ENCODE measurements around the gene FIBCD1.

The FIBCD1 gene

GRCh38 chr9:130872912-130873503 lies 66.0 kb downstream of the FIBCD1 start:
- DNase-seq, result no peak

DNA sequence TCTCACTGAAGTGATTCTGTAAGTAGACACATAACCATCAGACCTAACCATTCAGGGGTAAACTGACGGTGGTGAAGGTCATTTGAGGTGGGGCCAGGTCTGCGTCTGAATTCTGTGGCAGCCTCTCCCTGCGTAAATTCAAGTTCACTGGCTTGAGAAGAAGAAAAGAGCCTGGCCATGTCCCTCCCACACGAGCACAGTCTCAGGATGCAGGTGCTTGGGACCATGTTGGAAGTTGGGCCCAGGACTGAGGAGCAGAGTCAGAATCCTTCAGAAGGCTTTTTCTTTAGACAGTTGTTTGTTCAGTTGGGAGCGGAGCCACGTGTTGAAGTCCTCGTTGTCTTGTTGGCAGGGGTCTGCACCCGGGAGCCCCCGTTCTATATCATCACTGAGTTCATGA lies 66.5 kb downstream of the FIBCD1 start:
- DNase-seq, result no peak

DNA sequence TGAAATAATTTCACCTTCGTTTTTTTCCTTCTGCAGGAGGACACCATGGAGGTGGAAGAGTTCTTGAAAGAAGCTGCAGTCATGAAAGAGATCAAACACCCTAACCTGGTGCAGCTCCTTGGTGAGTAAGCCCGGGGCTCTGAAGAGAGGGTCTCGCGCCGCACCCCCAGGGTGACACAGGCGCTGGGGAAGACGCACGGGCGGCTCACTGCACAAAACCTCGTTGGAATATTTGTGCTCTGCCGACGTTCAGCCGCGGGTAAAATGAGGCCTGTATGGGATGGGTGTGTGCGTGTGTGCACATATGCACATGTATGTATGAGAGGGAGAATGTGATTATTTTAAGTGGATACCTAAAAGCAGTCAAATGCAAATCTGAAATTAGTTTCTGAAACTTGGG lies 67.0 kb downstream of the FIBCD1 start:
- no peak for DNase-seq

DNA sequence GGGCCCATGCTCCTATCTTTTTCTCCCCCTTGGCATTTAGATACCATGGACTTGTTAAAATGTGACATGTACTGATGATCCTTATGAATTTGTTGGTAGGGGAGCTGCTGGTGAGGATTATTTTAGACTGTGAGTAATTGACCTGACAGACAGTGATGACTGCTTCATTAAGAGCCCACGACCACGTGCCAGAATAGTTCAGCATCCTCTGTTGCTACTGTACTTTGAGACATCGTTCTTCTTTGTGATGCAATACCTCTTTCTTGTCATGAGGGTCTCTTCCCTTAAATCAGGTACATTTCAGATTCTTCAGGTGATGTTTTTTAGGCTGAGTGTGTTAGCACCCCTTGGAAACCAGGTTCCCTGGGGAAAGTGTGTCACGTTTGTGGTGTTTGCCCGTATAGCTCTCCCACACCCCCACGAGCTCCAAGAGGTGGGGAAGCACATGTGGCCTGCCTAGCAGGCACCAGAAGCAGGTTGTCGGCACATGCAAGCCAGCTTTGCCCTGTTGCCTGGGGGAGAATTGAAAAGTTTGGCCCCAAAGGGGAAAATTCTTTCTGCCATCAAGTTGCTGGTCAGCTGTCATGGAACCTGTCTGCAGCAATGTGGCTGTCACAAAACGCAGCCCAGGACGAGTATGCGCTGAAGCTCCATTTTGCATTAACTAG lies 67.5 kb downstream of the FIBCD1 start:
- no peak for DNase-seq

DNA sequence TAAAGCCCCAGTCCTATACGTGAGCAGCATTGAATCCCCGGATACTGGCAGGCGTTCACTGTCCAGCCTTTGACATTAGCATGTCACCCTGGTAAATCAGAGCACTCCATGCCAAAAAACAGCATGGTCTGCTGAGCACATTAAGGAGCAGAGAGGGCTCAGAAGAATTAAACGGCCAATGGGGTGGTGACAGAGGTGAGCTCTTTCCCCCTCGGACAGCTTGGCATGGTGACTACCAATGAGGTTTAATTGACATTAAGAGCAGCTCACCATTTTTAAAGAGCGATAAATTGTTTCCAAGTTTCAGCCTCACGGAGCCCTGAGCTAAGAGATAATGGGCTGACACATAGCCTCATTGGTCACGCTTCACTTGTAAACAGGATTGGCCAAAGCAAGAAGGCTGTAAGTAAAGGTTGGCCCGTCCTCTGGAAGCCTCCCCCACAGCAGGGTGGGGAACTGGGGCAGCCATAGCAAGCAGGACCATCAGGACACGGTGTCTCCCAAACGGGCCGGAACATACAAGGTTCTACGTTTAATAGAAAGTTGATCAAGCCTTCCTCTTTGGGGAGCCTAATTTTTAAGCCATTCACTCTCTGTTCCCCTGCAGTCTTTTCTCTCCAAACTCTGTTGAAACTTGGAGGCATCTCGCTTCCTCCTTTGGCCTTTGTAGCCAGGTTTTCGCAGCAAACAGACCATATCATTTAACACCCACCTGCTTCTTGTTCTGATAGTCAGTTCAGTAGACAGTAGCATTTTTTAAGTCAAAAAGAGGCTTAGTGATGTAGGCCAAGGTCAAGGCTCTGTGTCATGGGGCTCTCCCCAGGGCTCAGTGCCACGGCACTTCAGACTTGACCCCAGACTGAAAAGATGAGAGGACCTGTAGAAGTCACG lies 68.3 kb downstream of the FIBCD1 start:
- DNase-seq, result no peak

- no peak for DNase-seq
Measured at GRCh38 chr9:130869250-130869649, 69.8 kb downstream of the FIBCD1 start.

DNA sequence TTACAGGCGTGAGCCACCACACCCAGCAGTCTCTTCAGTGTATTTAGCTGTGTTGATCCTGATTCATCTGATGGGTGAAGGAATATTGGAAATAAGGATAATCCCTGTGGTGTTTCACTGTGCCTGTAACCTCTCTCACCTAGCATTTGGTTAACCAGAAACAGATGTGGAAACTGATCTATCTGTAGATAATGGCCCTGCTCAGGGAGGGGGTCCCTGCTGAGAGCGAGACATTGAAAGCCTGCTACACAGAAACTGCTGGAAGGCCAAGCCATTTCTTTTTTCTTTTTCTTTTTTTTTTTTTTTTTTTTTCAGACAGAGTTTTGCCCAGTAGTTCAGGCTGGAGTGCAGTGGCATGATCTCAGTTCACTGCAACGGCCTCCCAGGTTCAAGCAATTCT lies 70.8 kb downstream of the FIBCD1 start:
- DNase-seq, result no peak

- DNase-seq, result no peak
Measured at GRCh38 chr9:130867556-130867955, 71.5 kb downstream of the FIBCD1 start.

- DNase-seq, result peak; percentile 23
Measured at GRCh38 chr9:130866474-130866965, 72.5 kb downstream of the FIBCD1 start.

- DNase-seq, result no peak
Measured at GRCh38 chr9:130865921-130866320, 73.1 kb downstream of the FIBCD1 start.

DNA sequence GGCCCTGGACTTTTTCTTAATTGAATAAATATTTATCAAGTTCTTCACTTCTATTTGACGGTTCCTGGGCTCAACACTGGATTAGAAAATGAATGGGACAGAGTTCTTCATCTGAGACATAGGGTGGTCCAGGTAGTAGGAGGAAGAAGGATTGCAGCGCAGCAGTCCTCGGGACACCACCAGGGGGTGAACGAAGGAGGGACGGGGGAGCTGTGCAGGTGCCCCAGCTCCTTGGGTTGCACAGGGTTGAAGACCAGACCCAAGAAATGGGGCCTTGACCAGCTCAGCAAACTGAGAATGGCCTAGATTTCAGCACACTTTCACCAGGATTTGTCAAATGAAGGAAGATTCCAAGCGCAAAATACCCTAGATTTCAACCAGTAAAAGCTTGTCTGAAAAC lies 74.5 kb downstream of the FIBCD1 start:
- DNase-seq, result no peak

- DNase-seq, result no peak
Measured at GRCh38 chr9:130862747-130863146, 76.3 kb downstream of the FIBCD1 start.

- DNase-seq, result no peak
Measured at GRCh38 chr9:130862217-130862616, 76.8 kb downstream of the FIBCD1 start.

GRCh38 chr9:130861372-130862180 lies 77.5 kb downstream of the FIBCD1 start:
- no peak for DNase-seq

GRCh38 chr9:130860458-130861316 lies 78.4 kb downstream of the FIBCD1 start:
- no peak for DNase-seq

DNA sequence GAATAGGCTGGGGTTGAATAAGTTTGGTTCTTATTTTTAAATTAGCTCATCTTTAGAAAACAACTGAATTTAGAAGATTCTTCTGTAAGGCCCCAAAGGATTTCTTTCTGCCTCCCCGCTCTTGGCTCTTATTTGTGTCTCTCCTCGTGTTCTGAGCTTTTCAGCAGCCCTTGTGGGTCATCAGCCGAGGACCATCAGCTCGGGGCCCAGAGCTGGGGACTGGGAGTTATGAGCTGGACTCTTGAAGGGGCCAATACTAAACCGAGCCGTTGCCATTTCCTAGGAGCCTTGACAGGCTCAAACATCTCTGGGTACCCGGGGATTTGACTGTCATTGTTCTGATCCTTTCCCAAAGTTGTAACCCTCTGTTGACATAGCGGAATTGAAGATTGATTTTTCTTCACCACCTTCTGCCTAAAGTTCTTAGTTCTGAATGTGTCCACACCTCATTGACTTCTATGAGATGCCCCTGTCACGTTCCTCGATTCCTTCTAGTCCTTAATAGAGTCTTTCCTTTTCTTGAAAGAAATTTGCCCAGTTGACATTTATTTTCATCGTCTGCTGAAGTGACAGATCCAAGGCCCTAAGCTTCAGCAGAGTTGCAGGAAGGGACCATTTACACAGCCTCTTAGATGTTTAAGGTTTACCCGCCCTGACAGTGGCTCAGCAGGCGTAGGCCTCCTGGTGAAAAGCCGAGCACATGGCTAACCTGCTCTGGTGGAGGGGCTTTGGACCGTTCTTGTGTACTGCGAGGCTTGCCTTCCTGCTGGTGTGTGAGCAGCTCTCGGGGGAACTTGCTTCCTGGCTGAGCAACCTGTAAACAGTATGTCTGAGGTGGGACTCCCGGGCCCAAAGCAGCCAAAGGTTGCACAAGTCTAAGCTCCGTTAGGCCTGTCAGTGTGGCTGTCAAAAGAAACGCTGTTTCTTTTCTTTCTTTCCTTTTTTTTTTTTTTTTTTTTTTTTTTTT lies 80.0 kb downstream of the FIBCD1 start:
- DNase-seq, result no peak

- DNase-seq, result no peak
Measured at GRCh38 chr9:130857864-130858738, 80.9 kb downstream of the FIBCD1 start.

DNA sequence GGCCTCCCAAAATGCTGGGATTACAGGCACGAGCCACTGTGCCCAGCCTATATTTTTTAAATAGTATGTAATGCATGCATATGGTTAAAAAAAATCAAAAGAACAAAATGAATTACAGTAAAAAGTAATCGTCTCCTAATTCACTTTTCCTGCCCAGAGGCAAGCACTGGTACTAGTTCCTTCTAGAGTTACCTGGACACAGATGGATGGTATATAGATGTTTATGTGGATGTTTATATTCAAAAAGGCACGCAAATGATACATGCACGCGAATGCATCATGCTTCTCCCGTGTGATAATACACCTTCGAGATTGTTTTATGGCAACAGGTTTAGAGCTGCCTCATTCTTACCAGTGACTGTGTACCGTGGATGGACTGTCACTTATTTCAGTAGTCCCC lies 82.6 kb downstream of the FIBCD1 start:
- no peak for DNase-seq

DNA sequence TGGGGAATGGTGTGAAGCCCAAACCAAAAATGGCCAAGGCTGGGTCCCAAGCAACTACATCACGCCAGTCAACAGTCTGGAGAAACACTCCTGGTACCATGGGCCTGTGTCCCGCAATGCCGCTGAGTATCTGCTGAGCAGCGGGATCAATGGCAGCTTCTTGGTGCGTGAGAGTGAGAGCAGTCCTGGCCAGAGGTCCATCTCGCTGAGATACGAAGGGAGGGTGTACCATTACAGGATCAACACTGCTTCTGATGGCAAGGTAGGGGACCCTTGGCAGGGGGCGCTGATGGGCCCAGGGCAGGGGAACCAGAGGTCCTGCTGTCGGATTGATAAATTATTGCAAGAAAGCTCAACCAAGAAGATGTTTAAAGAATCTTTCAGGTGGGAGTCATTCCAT lies 84.2 kb downstream of the FIBCD1 start:
- no peak for DNase-seq

DNA sequence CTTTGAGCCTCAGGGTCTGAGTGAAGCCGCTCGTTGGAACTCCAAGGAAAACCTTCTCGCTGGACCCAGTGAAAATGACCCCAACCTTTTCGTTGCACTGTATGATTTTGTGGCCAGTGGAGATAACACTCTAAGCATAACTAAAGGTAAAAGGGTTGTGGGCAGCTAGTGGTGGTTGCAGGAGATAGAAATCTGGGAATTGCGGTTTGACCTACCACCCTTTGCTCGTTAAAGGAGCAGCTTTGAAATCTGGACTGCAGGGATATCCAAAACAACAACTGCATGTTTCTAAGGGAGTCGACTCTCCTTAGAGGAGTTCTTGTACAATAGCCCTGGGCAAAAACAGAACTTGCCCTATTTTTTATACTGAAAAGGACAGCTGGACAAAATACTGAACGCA lies 85.0 kb downstream of the FIBCD1 start:
- DNase-seq, result no peak

Data from T-helper 9 cell (primary cell).